GM12878 (cell line): ENCODE measurements around the gene R3HDM2. TPM values are rescaled to one million over a fixed set of nuclear protein-coding genes. Genes with fewer than 3 reads are reported as not detected.

Experiments used
- BCL3 ChIP-seq: IDR thresholded peaks from 2 replicates; pipeline ENCODE4 v1.6.1; 2011; ENCODE audit warnings: borderline replicate concordance, low read depth, mild to moderate bottlenecking, moderate library complexity, low read length; ENCODE audit not compliant: insufficient read depth, poor library complexity, severe bottlenecking
- CTCF ChIP-seq, 3 experiments: IDR thresholded peaks in 2 of 3; conservative IDR thresholded peaks in 1 of 3; 2 replicates each; pipeline ENCODE4 v1.5.1; 2011; ENCODE audit warnings: low read depth in 3 of 3, low read length in 3 of 3, mild to moderate bottlenecking in 3 of 3, control low read depth in 2 of 3, moderate library complexity in 2 of 3, inconsistent platforms in 1 of 3, mixed read lengths in 1 of 3; ENCODE audit not compliant: control insufficient read depth in 2 of 3, insufficient read depth in 1 of 3; ENCODE audit errors: extremely low read depth in 1 of 3
- DPF2 ChIP-seq: fragments of 450-650 bp; IDR thresholded peaks from 2 replicates; pipeline ENCODE4 v1.6.1; 2017; ENCODE audit warnings: mild to moderate bottlenecking
- HDAC2 ChIP-seq: fragments of 200-600 bp; sonication (generic); IDR thresholded peaks from 2 replicates; pipeline ENCODE4 v1.6.1; 2017
- JUNB ChIP-seq: IDR thresholded peaks from 2 replicates; pipeline ENCODE4 v1.6.1; 2016; ENCODE audit warnings: antibody characterized with exemption, mild to moderate bottlenecking
- POLR2AphosphoS5 ChIP-seq: IDR thresholded peaks from 2 replicates; pipeline ENCODE4 v1.6.1; 2011; ENCODE audit warnings: mild to moderate bottlenecking, low read length, inconsistent platforms
- RAD51 ChIP-seq: fragments of 450-650 bp; IDR thresholded peaks from 2 replicates; pipeline ENCODE4 v1.6.1; 2016; ENCODE audit warnings: moderate library complexity, mild to moderate bottlenecking, inconsistent platforms
- SKIL ChIP-seq: fragments of 450-650 bp; IDR thresholded peaks from 2 replicates; pipeline ENCODE4 v1.6.1; 2017; ENCODE audit warnings: mild to moderate bottlenecking, low read depth, inconsistent platforms; ENCODE audit not compliant: poor library complexity, severe bottlenecking
- SPI1 ChIP-seq: IDR thresholded peaks from 2 replicates; pipeline ENCODE4 v1.6.1; 2011; ENCODE audit warnings: low read depth, mild to moderate bottlenecking, low read length, moderate library complexity, borderline replicate concordance; ENCODE audit not compliant: insufficient read depth
- ZBED1 ChIP-seq: IDR thresholded peaks from 2 replicates; pipeline ENCODE4 v1.6.1; 2016; ENCODE audit warnings: borderline replicate concordance
- ZNF24 ChIP-seq: fragments of 450-650 bp; IDR thresholded peaks from 2 replicates; pipeline ENCODE4 v1.6.1; 2017; ENCODE audit warnings: antibody characterized with exemption, mild to moderate bottlenecking
- ZNF592 ChIP-seq: fragments of 450-650 bp; IDR thresholded peaks from 2 replicates; pipeline ENCODE4 v1.6.1; 2017; ENCODE audit warnings: mild to moderate bottlenecking, moderate library complexity
- ZZZ3 ChIP-seq: IDR thresholded peaks from 2 replicates; pipeline ENCODE4 v1.6.1; 2011; ENCODE audit warnings: low read depth; ENCODE audit not compliant: control insufficient read depth, insufficient read length
- polyA plus RNA-seq, 11 experiments: library from polyadenylated mRNA; depleted of rRNA in 4 of 11; unstranded in 6 of 11; stranded (reverse) in 5 of 11; fragments of >200 nt; fragmentation: Nextera tagmentation in 4 of 11; fragmentation: Illumina TruSeq in 1 of 11; extraction: Ambion mirVana in 4 of 11; extraction: Trizol in 1 of 11; gene quantifications; 1 replicate in 1 of 11; 2 replicates in 10 of 11; pipeline versions ENCODE4 v1.2.1 to v1.2.3, GENCODE V29; 2011 to 2016; ENCODE audit warnings: inconsistent platforms in 2 of 11, missing spikeins in 2 of 11, low read depth in 1 of 11
- total RNA-seq, 4 experiments: library from RNA; depleted of rRNA in 3 of 4; stranded (reverse); fragments of >200 nt in 3 of 4; fragmentation: Illumina TruSeq in 1 of 4; extraction: Trizol in 1 of 4; gene quantifications; 2 replicates each; pipeline versions ENCODE4 v1.2.1 to v1.2.3, GENCODE V29; 2013 to 2021
- TF ChIP-seq, protein P1 (sequence below): IDR thresholded peaks from 2 replicates; pipeline ENCODE4 v1.6.1; 2012; ENCODE audit warnings: low read length, inconsistent platforms
- TF ChIP-seq, protein P2 (sequence below): fragments of 450-650 bp; IDR thresholded peaks from 2 replicates; pipeline ENCODE4 v1.6.1; 2018; ENCODE audit warnings: mild to moderate bottlenecking, low read depth, moderate library complexity; ENCODE audit not compliant: partially characterized antibody

Gene R3HDM2
- total and polyA plus RNA-seq, 10 of the 15 experiments (the other 5 are each of a cell fraction or from before 2014, with no cell fraction given), result 4.6 to 26.1 (median 11.2) TPM

DNA sequence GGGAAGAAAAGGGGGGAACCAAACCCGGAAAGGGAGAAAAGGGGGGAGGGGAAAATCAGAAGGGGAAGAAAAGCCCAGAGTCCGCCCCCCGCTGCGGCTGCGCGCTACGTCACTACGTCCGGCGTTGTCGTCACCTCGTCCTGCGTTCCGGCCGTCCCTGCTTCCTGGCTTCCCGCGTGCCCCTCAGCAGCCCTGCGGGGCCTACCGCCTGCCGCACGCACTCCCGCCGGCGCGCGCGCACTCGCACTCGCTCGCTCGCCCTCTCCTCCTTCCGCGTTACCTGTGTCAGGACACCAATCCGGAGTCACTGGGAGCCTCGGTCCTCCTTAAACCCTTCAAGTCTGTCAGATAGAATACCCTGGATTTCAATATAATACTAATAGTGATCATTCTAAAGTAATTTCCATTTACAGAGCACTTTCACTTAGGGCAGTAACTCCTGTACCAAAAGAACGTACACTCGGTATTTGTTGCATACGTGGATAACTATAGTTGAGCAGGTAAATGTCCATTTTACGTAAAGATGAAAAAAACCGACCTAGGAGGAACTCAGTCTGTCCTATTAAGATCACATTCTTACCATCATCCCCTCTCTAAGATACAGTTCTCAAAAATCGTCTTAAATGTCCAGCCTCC is at the start of gene R3HDM2 (continued):
- TF ChIP-seq ZNF592, result no peak
- TF ChIP-seq CTCF (IDR thresholded peaks at IDR 0.05 in 2 of 3, conservative IDR thresholded peaks at IDR 0.05 in 1 of 3; ENCODE audit: control insufficient read depth in 2 of 3, extremely low read depth in 1 of 3, insufficient read depth in 1 of 3, low read depth in 3 of 3, low read length in 3 of 3), result no peak
- TF ChIP-seq DPF2, result peak; percentile 34
- no peak for TF ChIP-seq RAD51
- peak; percentile 93 for TF ChIP-seq POLR2AphosphoS5
- no peak for TF ChIP-seq JUNB
- TF ChIP-seq HDAC2, result no peak
- TF ChIP-seq, protein P1, sequence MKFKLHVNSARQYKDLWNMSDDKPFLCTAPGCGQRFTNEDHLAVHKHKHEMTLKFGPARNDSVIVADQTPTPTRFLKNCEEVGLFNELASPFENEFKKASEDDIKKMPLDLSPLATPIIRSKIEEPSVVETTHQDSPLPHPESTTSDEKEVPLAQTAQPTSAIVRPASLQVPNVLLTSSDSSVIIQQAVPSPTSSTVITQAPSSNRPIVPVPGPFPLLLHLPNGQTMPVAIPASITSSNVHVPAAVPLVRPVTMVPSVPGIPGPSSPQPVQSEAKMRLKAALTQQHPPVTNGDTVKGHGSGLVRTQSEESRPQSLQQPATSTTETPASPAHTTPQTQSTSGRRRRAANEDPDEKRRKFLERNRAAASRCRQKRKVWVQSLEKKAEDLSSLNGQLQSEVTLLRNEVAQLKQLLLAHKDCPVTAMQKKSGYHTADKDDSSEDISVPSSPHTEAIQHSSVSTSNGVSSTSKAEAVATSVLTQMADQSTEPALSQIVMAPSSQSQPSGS, result no peak
- TF ChIP-seq BCL3, result no peak
- 0 out of 2 replicates have a peak, but pooled peaks have one; percentile 14 for TF ChIP-seq SPI1
- TF ChIP-seq ZZZ3, result no peak
- no peak for TF ChIP-seq ZNF24
- no peak; the same call in 1 of the 2 replicates for TF ChIP-seq ZBED1
- TF ChIP-seq, protein P2, sequence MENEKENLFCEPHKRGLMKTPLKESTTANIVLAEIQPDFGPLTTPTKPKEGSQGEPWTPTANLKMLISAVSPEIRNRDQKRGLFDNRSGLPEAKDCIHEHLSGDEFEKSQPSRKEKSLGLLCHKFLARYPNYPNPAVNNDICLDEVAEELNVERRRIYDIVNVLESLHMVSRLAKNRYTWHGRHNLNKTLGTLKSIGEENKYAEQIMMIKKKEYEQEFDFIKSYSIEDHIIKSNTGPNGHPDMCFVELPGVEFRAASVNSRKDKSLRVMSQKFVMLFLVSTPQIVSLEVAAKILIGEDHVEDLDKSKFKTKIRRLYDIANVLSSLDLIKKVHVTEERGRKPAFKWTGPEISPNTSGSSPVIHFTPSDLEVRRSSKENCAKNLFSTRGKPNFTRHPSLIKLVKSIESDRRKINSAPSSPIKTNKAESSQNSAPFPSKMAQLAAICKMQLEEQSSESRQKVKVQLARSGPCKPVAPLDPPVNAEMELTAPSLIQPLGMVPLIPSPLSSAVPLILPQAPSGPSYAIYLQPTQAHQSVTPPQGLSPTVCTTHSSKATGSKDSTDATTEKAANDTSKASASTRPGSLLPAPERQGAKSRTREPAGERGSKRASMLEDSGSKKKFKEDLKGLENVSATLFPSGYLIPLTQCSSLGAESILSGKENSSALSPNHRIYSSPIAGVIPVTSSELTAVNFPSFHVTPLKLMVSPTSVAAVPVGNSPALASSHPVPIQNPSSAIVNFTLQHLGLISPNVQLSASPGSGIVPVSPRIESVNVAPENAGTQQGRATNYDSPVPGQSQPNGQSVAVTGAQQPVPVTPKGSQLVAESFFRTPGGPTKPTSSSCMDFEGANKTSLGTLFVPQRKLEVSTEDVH, result no peak
- no peak for TF ChIP-seq SKIL
